Measurements from ENCODE around the gene HS2ST1.

HS2ST1 gene

DNA sequence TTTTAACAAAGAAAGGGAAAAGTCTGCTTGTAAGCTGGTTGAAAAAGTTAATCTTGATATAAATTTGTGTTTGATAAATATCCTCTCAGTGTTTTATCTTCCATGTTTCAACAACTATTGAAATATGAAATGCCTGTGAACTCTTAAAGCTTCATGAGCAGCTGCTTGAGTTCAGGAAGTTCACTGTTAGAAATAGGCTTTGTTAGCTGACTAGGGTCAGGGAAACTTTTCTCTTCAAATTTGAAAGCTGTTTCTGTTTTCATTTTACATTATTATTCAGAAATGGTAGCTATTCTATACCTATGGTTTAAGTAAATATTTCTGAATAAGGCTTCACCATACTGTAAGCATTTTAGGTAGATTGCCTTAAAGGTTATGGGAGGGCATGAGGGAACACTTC is 191.7 kb downstream of the HS2ST1 start:
- Mint-ChIP-seq H3K27me3 (no peaks in the 10 kb centered on the region), H3K4me3 (no peak overlapping the region), H3K4me1 (ENCODE audit: low read depth) (no peaks in the 10 kb centered on the region), H3K36me3 (ENCODE audit: low read depth) (peaks cover 6% of the 10 kb centered on the region), H3K9me3 (no peaks in the 10 kb centered on the region), H3K27ac (no peak overlapping the region)

GRCh38 chr1:87106867-87107266 is 192.4 kb downstream of the HS2ST1 start:
- Mint-ChIP-seq H3K9me3 (no peaks in the 10 kb centered on the region), H3K4me3 (no peak overlapping the region), H3K27me3 (no peaks in the 10 kb centered on the region), H3K4me1 (ENCODE audit: low read depth) (no peaks in the 10 kb centered on the region), H3K27ac (no peak overlapping the region), H3K36me3 (ENCODE audit: low read depth) (no peaks in the 10 kb centered on the region)

GRCh38 chr1:87108228-87108627 is 193.8 kb downstream of the HS2ST1 start:
- Mint-ChIP-seq H3K4me3 (no peak overlapping the region), H3K9me3 (no peaks in the 10 kb centered on the region), H3K27ac (no peak overlapping the region), H3K36me3 (ENCODE audit: low read depth) (no peaks in the 10 kb centered on the region), H3K27me3 (no peaks in the 10 kb centered on the region), H3K4me1 (ENCODE audit: low read depth) (no peaks in the 10 kb centered on the region)

GRCh38 chr1:87108814-87109411 is 194.5 kb downstream of the HS2ST1 start:
- Mint-ChIP-seq H3K36me3 (ENCODE audit: low read depth) (no peaks in the 10 kb centered on the region), H3K27me3 (no peaks in the 10 kb centered on the region), H3K4me1 (ENCODE audit: low read depth) (no peaks in the 10 kb centered on the region), H3K27ac (no peak overlapping the region), H3K4me3 (no peak overlapping the region), H3K9me3 (no peaks in the 10 kb centered on the region)

GRCh38 chr1:87111659-87112371 is 197.4 kb downstream of the HS2ST1 start:
- Mint-ChIP-seq H3K36me3 (ENCODE audit: low read depth) (no peaks in the 10 kb centered on the region), H3K27ac (no peak overlapping the region), H3K4me3 (no peak overlapping the region), H3K9me3 (no peaks in the 10 kb centered on the region), H3K27me3 (no peaks in the 10 kb centered on the region), H3K4me1 (ENCODE audit: low read depth) (no peaks in the 10 kb centered on the region)

- H3K4me3 Mint-ChIP-seq, result no peak overlapping the region
These were observed 198.9 kb downstream of the HS2ST1 start for GRCh38 chr1:87113313-87113712.

DNA sequence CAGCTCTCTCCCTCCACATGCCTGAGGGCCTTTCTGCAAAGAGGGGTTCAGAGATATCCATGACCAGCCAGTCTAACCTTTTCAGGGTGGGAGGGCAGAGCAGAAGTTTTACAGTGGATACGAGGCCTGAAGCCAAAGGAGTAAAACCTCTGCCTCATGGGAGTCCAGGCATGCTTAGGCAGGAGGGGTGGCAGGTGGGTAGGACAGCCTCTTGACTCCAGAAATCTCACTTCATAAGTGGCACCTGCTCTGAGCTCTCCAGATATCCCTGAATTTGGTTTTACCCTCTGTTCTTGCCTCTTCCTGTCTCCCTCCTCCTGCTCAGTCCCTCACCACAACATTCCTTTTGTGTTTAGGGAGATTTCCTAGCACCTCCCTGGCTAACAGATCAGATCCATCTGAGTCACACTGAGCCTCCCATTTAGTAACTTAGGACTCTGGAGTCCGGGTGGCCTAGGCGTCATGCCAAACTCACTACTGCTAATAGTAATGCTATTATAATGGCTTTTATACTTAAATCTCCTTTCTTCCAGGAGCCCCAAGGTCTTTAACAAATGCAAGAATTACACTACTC is 201.0 kb downstream of the HS2ST1 start:
- Mint-ChIP-seq H3K4me1 (ENCODE audit: low read depth) (no peaks in the 10 kb centered on the region), H3K27ac (no peak overlapping the region), H3K9me3 (no peaks in the 10 kb centered on the region), H3K27me3 (no peaks in the 10 kb centered on the region), H3K4me3 (no peak overlapping the region), H3K36me3 (ENCODE audit: low read depth) (no peaks in the 10 kb centered on the region)

More at GRCh38 chr1:87113313-87113712, 198.9 kb downstream of the HS2ST1 start:
- H3K27ac Mint-ChIP-seq, result no peak overlapping the region
- no peaks in the 10 kb centered on the region for H3K27me3 Mint-ChIP-seq
- no peaks in the 10 kb centered on the region for H3K9me3 Mint-ChIP-seq
- H3K36me3 Mint-ChIP-seq (ENCODE audit: low read depth), result no peaks in the 10 kb centered on the region
- no peaks in the 10 kb centered on the region for H3K4me1 Mint-ChIP-seq (ENCODE audit: low read depth)

DNA sequence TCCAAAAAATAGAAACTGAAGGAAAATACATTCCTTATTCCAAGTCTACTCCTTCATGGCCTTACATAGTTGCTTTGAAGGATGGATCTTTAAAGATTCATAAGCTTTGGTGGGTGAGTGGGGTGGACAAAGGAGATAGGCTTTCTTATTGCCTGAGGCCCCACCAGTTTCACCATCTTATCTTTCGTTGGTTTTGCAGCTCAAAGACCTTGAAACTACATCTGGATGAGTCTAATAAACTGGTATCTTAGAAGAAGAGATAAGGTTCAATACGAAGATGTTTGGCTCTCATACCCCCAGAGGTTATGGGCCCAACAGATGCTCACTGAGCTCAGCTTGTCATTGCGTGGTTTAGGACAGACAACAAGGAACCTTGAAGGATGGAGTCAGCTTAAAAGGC is 201.5 kb downstream of the HS2ST1 start:
- Mint-ChIP-seq H3K27ac (no peak overlapping the region), H3K36me3 (ENCODE audit: low read depth) (no peaks in the 10 kb centered on the region), H3K27me3 (no peaks in the 10 kb centered on the region), H3K4me1 (ENCODE audit: low read depth) (no peaks in the 10 kb centered on the region), H3K4me3 (no peak overlapping the region), H3K9me3 (no peaks in the 10 kb centered on the region)

GRCh38 chr1:87117761-87118368 is 203.4 kb downstream of the HS2ST1 start:
- H3K36me3 Mint-ChIP-seq (ENCODE audit: low read depth), result no peaks in the 10 kb centered on the region
- no peaks in the 10 kb centered on the region for H3K27me3 Mint-ChIP-seq
- H3K9me3 Mint-ChIP-seq, result no peaks in the 10 kb centered on the region
- H3K4me1 Mint-ChIP-seq (ENCODE audit: low read depth), result no peaks in the 10 kb centered on the region
- no peak overlapping the region for H3K27ac Mint-ChIP-seq
- H3K4me3 Mint-ChIP-seq, result no peak overlapping the region

- no peak overlapping the region for H3K4me3 Mint-ChIP-seq
- no peak overlapping the region for H3K27ac Mint-ChIP-seq
- no peaks in the 10 kb centered on the region for H3K4me1 Mint-ChIP-seq (ENCODE audit: low read depth)
- H3K27me3 Mint-ChIP-seq, result no peaks in the 10 kb centered on the region
- H3K9me3 Mint-ChIP-seq, result no peaks in the 10 kb centered on the region
- H3K36me3 Mint-ChIP-seq (ENCODE audit: low read depth), result no peaks in the 10 kb centered on the region
These were observed 205.2 kb downstream of the HS2ST1 start for GRCh38 chr1:87119541-87120140.

- Mint-ChIP-seq H3K36me3 (ENCODE audit: low read depth) (no peaks in the 10 kb centered on the region), H3K27me3 (no peaks in the 10 kb centered on the region), H3K9me3 (no peaks in the 10 kb centered on the region), H3K4me3 (no peak overlapping the region), H3K4me1 (ENCODE audit: low read depth) (no peaks in the 10 kb centered on the region), H3K27ac (no peak overlapping the region)
These were observed 206.3 kb downstream of the HS2ST1 start for GRCh38 chr1:87120779-87121178.

DNA sequence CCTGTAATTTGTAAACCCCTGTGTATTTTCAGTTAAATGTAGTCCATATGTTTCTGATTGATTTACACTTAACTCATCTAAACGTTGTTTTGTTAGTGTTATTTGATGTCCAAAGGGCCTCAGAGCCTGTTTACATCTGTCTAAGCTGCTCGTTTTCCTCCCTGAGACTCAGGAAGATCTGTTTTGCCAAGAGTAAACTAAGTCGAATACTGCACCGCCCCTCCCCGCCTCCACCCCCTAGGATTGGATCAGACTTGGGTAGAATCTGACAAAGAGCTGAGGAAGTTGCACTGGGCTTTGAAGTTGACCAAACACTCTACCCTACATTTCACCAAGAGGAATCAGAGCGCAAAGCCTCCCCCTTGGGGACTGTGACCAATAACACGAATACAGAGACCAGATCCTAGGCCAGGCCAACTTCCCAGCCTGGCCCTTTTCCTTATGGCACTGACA is 207.3 kb downstream of the HS2ST1 start:
- H3K4me1 Mint-ChIP-seq (ENCODE audit: low read depth), result no peaks in the 10 kb centered on the region
- no peaks in the 10 kb centered on the region for H3K9me3 Mint-ChIP-seq
- no peaks in the 10 kb centered on the region for H3K27me3 Mint-ChIP-seq
- no peak overlapping the region for H3K4me3 Mint-ChIP-seq
- H3K36me3 Mint-ChIP-seq (ENCODE audit: low read depth), result no peaks in the 10 kb centered on the region
- H3K27ac Mint-ChIP-seq, result no peak overlapping the region

DNA sequence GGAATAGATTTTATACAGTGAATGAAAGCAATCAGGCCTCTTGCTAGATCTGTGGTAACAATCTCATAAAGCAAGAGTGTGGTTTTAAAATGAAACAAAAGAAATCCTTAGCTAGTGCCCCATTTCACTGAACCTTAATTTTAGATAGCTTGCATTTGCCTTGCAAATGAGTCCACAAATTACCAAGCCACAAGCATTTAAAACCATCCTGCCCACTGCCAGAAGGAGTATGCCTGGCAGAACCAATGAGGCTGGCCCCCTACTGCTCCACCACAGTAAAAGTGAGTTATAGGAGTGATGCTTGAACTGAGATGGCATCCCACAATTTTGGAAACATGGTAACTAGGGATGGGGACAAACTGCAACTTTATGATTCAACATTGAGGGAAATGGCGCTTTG is 207.8 kb downstream of the HS2ST1 start:
- H3K27me3 Mint-ChIP-seq, result no peaks in the 10 kb centered on the region
- no peaks in the 10 kb centered on the region for H3K4me1 Mint-ChIP-seq (ENCODE audit: low read depth)
- H3K4me3 Mint-ChIP-seq, result no peak overlapping the region
- no peaks in the 10 kb centered on the region for H3K36me3 Mint-ChIP-seq (ENCODE audit: low read depth)
- H3K27ac Mint-ChIP-seq, result no peak overlapping the region
- no peaks in the 10 kb centered on the region for H3K9me3 Mint-ChIP-seq

- Mint-ChIP-seq H3K9me3 (no peaks in the 10 kb centered on the region), H3K27ac (no peak overlapping the region), H3K27me3 (peaks cover 6% of the 10 kb centered on the region), H3K4me3 (no peak overlapping the region), H3K36me3 (ENCODE audit: low read depth) (no peaks in the 10 kb centered on the region), H3K4me1 (ENCODE audit: low read depth) (no peaks in the 10 kb centered on the region)
These were observed 209.2 kb downstream of the HS2ST1 start for GRCh38 chr1:87123610-87124009.

GRCh38 chr1:87126886-87127505 is 212.6 kb downstream of the HS2ST1 start:
- Mint-ChIP-seq H3K36me3 (ENCODE audit: low read depth) (no peaks in the 10 kb centered on the region), H3K4me3 (no peak overlapping the region), H3K27ac (no peak overlapping the region), H3K9me3 (no peaks in the 10 kb centered on the region), H3K4me1 (ENCODE audit: low read depth) (peaks cover 5% of the 10 kb centered on the region), H3K27me3 (peaks cover 19% of the 10 kb centered on the region)

All from stimulated activated naive CD8-positive, alpha-beta T cell treated with anti-CD3 and anti-CD28 coated beads, Interleukin-15, Interleukin-2, amounts not matched to agents 100 ng/mL and 50 ng/mL, for 24 hours (primary cell).